ENCODE data around the gene DUS1L.

The DUS1L gene

GRCh38 chr17:82112181-82112913, 46.7 kb upstream of the DUS1L start:
- TF ChIP-seq ZFX (IDR thresholded peaks at IDR 0.05): no peak
- TF ChIP-seq, protein P1, sequence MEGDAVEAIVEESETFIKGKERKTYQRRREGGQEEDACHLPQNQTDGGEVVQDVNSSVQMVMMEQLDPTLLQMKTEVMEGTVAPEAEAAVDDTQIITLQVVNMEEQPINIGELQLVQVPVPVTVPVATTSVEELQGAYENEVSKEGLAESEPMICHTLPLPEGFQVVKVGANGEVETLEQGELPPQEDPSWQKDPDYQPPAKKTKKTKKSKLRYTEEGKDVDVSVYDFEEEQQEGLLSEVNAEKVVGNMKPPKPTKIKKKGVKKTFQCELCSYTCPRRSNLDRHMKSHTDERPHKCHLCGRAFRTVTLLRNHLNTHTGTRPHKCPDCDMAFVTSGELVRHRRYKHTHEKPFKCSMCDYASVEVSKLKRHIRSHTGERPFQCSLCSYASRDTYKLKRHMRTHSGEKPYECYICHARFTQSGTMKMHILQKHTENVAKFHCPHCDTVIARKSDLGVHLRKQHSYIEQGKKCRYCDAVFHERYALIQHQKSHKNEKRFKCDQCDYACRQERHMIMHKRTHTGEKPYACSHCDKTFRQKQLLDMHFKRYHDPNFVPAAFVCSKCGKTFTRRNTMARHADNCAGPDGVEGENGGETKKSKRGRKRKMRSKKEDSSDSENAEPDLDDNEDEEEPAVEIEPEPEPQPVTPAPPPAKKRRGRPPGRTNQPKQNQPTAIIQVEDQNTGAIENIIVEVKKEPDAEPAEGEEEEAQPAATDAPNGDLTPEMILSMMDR (conservative IDR thresholded peaks at IDR 0.05): no peak
- H3K27ac ChIP-seq: peak overlapping the region; percentile 100

DNA sequence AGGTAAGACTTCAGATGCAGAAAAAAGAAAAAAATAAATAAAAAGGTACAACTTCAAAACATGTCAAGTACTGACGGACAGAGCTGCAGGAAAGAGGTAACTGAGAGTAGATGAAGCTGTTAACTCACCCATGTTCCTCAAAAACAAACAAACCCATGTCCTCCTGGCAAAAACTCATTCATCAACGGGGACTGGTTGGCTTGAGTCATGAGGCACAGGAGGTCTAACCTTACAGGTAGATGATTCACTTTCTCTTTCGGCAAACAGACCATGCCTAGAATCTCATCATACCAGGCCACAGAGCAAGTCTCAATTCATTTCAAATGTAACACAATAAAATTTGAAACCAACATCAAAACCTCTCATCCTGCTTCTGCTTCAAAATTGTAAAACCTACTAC, 44.7 kb upstream of the DUS1L start:
- no peak for TF ChIP-seq ZFX (IDR thresholded peaks at IDR 0.05)
- TF ChIP-seq, protein P1 (conservative IDR thresholded peaks at IDR 0.05): no peak

DNA sequence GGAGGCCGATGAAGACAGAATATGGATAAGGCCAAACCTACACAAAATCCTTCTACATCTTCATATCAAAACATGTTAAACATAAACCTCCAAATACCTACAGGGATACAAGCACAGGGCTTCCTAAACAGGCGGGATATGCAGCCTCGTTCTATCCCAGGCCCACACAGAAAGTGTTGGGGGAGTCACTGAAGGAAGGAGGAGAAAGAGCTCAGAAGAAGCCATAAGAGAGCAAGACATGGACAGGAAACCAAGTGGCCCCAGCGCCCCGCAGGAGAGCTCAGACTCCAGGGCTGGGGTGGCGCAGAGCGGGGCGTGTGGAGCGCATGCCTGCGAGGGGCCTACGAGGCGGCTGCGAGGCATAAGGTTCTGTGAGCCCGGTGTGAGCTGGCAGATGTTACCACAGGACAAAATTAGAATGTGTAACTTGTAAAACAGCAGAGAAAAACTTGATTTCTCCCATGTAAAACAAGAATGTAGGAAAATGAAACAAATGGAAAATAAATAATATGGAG, 43.4 kb upstream of the DUS1L start:
- peak overlapping the region; percentile 100 for H3K27ac ChIP-seq
- no peak for TF ChIP-seq ZFX (IDR thresholded peaks at IDR 0.05)
- TF ChIP-seq, protein P1 (conservative IDR thresholded peaks at IDR 0.05): no peak

More for the DNA sequence above, 44.7 kb upstream of the DUS1L start:
- peak overlapping the region; percentile 100 for H3K27ac ChIP-seq

GRCh38 chr17:82108496-82108945, 42.9 kb upstream of the DUS1L start:
- H3K27ac ChIP-seq: peak overlapping the region; percentile 100
- TF ChIP-seq, protein P1 (conservative IDR thresholded peaks at IDR 0.05): no peak
- TF ChIP-seq ZFX (IDR thresholded peaks at IDR 0.05): no peak

- no peak for TF ChIP-seq ZFX (IDR thresholded peaks at IDR 0.05)
- TF ChIP-seq, protein P1 (conservative IDR thresholded peaks at IDR 0.05): no peak
- peak overlapping the region; percentile 100 for H3K27ac ChIP-seq
Measured at GRCh38 chr17:82108038-82108437, 42.4 kb upstream of the DUS1L start.

DNA sequence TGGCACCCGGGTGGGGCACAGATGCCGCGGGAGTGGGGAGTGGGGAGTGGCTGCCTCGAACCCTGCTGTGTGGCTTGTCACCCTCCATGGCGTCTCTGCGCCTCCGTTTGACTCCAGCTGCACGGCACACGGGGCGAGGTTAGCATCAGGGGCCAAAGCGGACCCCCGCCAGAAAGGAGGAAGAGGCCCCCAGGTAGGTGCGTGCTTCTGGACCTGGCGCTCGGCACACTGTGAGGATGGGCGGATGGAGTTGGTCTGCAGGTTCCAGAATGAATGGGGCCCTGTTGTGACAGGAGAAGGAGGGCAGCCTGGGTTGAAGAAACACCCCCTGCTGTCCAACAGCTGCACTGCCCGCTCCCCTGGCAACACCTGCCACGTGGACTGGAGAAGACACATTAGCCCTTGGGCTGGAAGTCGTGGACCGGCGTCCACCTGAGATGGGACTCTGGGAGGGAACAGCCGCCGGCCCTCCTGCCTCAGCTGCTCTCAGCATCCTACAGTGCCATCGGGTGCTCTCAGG, 41.8 kb upstream of the DUS1L start:
- TF ChIP-seq, protein P1 (conservative IDR thresholded peaks at IDR 0.05): no peak
- no peak for TF ChIP-seq ZFX (IDR thresholded peaks at IDR 0.05)
- H3K27ac ChIP-seq: peak overlapping the region; percentile 100

DNA sequence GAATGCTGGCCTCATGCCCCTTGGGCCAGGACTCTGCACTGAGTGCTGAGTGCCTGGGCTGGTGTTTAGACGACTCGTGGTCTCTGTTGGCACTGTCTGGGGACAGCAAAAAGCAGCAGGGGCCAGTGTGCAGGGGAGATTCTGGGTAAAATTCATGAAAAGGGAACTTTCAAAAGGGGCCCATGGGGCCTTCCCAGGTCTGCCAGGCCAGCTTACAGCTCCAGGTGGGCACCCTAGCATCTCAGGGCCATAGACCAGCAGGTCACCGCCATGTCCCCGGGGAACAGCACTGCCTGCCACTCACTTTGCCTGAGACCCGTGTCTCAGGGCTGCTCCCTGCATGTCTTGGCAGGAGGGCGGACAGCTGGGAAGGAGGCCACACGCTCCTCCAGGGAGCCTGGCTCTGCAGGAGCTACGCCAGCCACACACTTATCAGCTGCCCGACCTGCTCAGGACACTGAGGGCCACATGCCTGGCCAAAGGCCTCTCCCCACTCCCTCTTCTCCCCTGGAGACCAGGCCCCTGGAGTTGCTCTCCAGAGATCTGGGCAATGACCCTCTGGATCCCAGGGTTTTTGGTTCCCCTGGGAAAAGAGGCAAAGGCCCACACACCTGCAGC, 41.2 kb upstream of the DUS1L start:
- peak; percentile 40; the same call in 1 of the 2 replicates for TF ChIP-seq ZFX (IDR thresholded peaks at IDR 0.05)
- TF ChIP-seq, protein P1 (conservative IDR thresholded peaks at IDR 0.05): no peak
- H3K27ac ChIP-seq: peak overlapping the region; percentile 100
